MM.1S (cell line): Measurements from ENCODE around the gene MYRF.

Experiments used
- DNase-seq: peaks from one replicate; pipeline ENCODE4 v3.0.0-alpha.2; 2015
- H2AFZ ChIP-seq: fragments of 300-600 bp; sonication (generic); 2 replicates; pipeline ENCODE4 v1.6.0; 2016; ENCODE audit warnings: antibody characterized with exemption, low read length
- H3F3A ChIP-seq: fragments of 300-600 bp; sonication (generic); 2 replicates; pipeline ENCODE4 v1.6.1; 2016; ENCODE audit warnings: mild to moderate bottlenecking, antibody characterized with exemption, low read length, moderate library complexity, mixed read lengths; ENCODE audit not compliant: insufficient read depth
- H3K27ac ChIP-seq: fragments of 300-600 bp; sonication (generic); 2 replicates; pipeline ENCODE4 v1.5.1; 2016; ENCODE audit warnings: mild to moderate bottlenecking, low read length
- H3K27me3 ChIP-seq: fragments of 300-600 bp; sonication (generic); replicated peaks from 2 replicates; pipeline ENCODE4 v1.6.0; 2016; ENCODE audit warnings: low read length; ENCODE audit not compliant: insufficient read depth
- H3K36me3 ChIP-seq: fragments of 300-600 bp; sonication (generic); replicated peaks from 2 replicates; pipeline ENCODE4 v1.6.1; 2016; ENCODE audit warnings: mild to moderate bottlenecking, low read length, mixed read lengths; ENCODE audit not compliant: insufficient read depth
- H3K4me1 ChIP-seq: fragments of 300-600 bp; sonication (generic); 2 replicates; pipeline ENCODE4 v1.6.1; 2016; ENCODE audit warnings: low read length, mixed read lengths
- H3K4me2 ChIP-seq: fragments of 300-600 bp; sonication (generic); 2 replicates; pipeline ENCODE4 v1.6.0; 2016; ENCODE audit warnings: low read depth, low read length
- H3K4me3 ChIP-seq: fragments of 300-600 bp; sonication (generic); 2 replicates; pipeline ENCODE4 v1.5.1; 2016; ENCODE audit warnings: low read length, mixed read lengths
- H3K79me2 ChIP-seq: fragments of 300-600 bp; sonication (generic); 2 replicates; pipeline ENCODE4 v1.6.1; 2016; ENCODE audit warnings: mixed run types, low read length, mixed read lengths
- H3K9ac ChIP-seq: fragments of 300-600 bp; sonication (generic); 2 replicates; pipeline ENCODE4 v1.6.1; 2016; ENCODE audit warnings: low read length, mixed read lengths
- H3K9me2 ChIP-seq: fragments of 300-600 bp; sonication (generic); replicated peaks from 2 replicates; pipeline ENCODE4 v1.6.1; 2016; ENCODE audit warnings: mild to moderate bottlenecking, low read length, mixed read lengths; ENCODE audit not compliant: insufficient read depth
- H3K9me3 ChIP-seq: fragments of 300-600 bp; sonication (generic); replicated peaks from 2 replicates; pipeline ENCODE4 v1.6.1; 2016; ENCODE audit warnings: mild to moderate bottlenecking, low read length, mixed read lengths; ENCODE audit not compliant: insufficient read depth
- H4K20me1 ChIP-seq: fragments of 300-600 bp; sonication (generic); 2 replicates; pipeline ENCODE4 v1.6.1; 2016; ENCODE audit warnings: mild to moderate bottlenecking, low read length, moderate library complexity, mixed read lengths; ENCODE audit not compliant: insufficient read depth
- EZH2 ChIP-seq: fragments of 300-600 bp; sonication (generic); optimal IDR thresholded peaks from 2 replicates; pipeline ENCODE3; 2017; ENCODE audit warnings: low read depth, mild to moderate bottlenecking, antibody characterized with exemption, low read length, mixed read lengths
- EZH2phosphoT487 ChIP-seq: fragments of 300-600 bp; sonication (generic); IDR thresholded peaks from 2 replicates; pipeline ENCODE4 v1.6.1; 2018; ENCODE audit warnings: antibody characterized with exemption, low read length
- TF ChIP-seq, protein P1 (sequence below): fragments of 300-600 bp; sonication (generic); IDR thresholded peaks from 2 replicates; pipeline ENCODE4 v1.5.1; 2016; ENCODE audit warnings: antibody characterized with exemption, low read length, mixed read lengths

The MYRF gene

GRCh38 chr11:61811831-61812230 is 59.4 kb downstream of the MYRF start:
- Histone ChIP-seq H3K27me3 (no peaks in the 10 kb centered on the region), H3K9me2 (no peaks in the 10 kb centered on the region), H3K4me1 (no peaks in the 10 kb centered on the region), H3K4me2 (no peak overlapping the region), H3F3A (peaks cover 9% of the 10 kb centered on the region; the same call in 1 of the 2 replicates), H4K20me1 (no peaks in the 10 kb centered on the region), H3K79me2 (no peaks in the 10 kb centered on the region), H3K36me3 (no peaks in the 10 kb centered on the region), H2AFZ (no peak overlapping the region), H3K4me3 (no peak overlapping the region), H3K9ac (no peak overlapping the region), H3K9me3 (no peaks in the 10 kb centered on the region), H3K27ac (no peak overlapping the region)
- DNase-seq = no peak
- TF ChIP-seq, protein P1, sequence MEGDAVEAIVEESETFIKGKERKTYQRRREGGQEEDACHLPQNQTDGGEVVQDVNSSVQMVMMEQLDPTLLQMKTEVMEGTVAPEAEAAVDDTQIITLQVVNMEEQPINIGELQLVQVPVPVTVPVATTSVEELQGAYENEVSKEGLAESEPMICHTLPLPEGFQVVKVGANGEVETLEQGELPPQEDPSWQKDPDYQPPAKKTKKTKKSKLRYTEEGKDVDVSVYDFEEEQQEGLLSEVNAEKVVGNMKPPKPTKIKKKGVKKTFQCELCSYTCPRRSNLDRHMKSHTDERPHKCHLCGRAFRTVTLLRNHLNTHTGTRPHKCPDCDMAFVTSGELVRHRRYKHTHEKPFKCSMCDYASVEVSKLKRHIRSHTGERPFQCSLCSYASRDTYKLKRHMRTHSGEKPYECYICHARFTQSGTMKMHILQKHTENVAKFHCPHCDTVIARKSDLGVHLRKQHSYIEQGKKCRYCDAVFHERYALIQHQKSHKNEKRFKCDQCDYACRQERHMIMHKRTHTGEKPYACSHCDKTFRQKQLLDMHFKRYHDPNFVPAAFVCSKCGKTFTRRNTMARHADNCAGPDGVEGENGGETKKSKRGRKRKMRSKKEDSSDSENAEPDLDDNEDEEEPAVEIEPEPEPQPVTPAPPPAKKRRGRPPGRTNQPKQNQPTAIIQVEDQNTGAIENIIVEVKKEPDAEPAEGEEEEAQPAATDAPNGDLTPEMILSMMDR = no peak
- no peak for TF ChIP-seq EZH2
- no peak for TF ChIP-seq EZH2phosphoT487

GRCh38 chr11:61812736-61813411 is 60.4 kb downstream of the MYRF start:
- H3K4me3 ChIP-seq = no peak overlapping the region
- no peaks in the 10 kb centered on the region for H3K36me3 ChIP-seq
- no peak for TF ChIP-seq EZH2phosphoT487
- TF ChIP-seq, protein P1 = no peak
- no peak for TF ChIP-seq EZH2
- no peaks in the 10 kb centered on the region for H4K20me1 ChIP-seq
- H3K9ac ChIP-seq = no peak overlapping the region
- H3K4me1 ChIP-seq = no peaks in the 10 kb centered on the region
- H3K9me3 ChIP-seq = no peaks in the 10 kb centered on the region
- no peak for DNase-seq
- 0 out of 2 replicates have a peak, but pooled peaks cover 4% of the 10 kb centered on the region for H3K27me3 ChIP-seq
- H3K4me2 ChIP-seq = no peak overlapping the region
- no peak overlapping the region for H2AFZ ChIP-seq
- peaks cover 17% of the 10 kb centered on the region for H3F3A ChIP-seq
- no peaks in the 10 kb centered on the region for H3K9me2 ChIP-seq
- no peaks in the 10 kb centered on the region for H3K79me2 ChIP-seq
- H3K27ac ChIP-seq = no peak overlapping the region

DNA sequence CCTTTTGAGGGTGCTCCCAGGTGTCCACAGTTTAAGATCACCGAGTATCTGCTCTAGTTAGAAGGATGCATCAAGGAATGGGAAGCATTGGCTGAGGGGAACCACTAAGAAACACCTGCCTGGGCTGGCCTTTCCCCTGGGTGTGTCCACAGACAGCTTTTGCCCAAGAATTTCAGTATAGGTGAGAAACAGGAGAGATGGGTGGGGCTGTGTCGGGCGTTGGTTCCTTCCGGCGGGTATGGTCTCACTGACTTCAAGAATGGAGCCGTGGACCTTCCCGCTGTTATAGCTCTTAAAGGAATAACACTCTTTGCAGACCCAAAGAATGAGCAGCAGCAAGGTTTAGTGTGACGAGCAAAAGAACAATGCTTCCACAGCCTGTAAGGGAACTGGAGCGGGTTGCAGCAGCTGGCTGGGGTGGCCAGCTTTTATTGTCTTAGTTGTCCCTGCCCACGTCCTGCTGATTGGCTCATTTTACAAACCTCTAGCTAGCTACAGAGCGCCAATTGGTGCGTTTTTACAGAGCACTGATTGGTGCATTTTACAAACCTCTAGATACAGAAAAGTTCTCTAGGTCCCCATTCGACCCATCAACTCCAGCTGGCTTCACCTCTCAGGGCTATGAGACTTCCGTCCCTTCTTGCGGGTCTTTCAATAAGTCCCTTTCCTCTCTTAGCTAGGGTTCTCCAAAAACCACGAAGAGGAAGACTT is 62.0 kb downstream of the MYRF start:
- Histone ChIP-seq H3K4me2 (peak overlapping the region; percentile 99), H2AFZ (peak overlapping the region; percentile 74), H3K79me2 (no peaks in the 10 kb centered on the region), H3K9me3 (no peaks in the 10 kb centered on the region), H3K27ac (peak overlapping the region; percentile 30; the same call in 1 of the 2 replicates), H3K27me3 (0 out of 2 replicates have a peak, but pooled peaks cover 4% of the 10 kb centered on the region), H3K36me3 (no peaks in the 10 kb centered on the region), H3K4me3 (peak overlapping the region; percentile 78), H3K4me1 (no peaks in the 10 kb centered on the region), H3K9ac (peak overlapping the region; percentile 86; the same call in 1 of the 2 replicates), H4K20me1 (no peaks in the 10 kb centered on the region), H3F3A (peaks cover 18% of the 10 kb centered on the region), H3K9me2 (no peaks in the 10 kb centered on the region)
- no peak for DNase-seq
- TF ChIP-seq EZH2 (no peak), EZH2phosphoT487 (no peak)
- TF ChIP-seq, protein P1 = no peak
